ENCODE measurements around the gene ITPR2.
"Not testable (repeated sequence)": the region's sequence is repeated elsewhere in the genome, so short reads cannot be mapped to it uniquely, and the experiment has no call there.

ITPR2 gene

DNA sequence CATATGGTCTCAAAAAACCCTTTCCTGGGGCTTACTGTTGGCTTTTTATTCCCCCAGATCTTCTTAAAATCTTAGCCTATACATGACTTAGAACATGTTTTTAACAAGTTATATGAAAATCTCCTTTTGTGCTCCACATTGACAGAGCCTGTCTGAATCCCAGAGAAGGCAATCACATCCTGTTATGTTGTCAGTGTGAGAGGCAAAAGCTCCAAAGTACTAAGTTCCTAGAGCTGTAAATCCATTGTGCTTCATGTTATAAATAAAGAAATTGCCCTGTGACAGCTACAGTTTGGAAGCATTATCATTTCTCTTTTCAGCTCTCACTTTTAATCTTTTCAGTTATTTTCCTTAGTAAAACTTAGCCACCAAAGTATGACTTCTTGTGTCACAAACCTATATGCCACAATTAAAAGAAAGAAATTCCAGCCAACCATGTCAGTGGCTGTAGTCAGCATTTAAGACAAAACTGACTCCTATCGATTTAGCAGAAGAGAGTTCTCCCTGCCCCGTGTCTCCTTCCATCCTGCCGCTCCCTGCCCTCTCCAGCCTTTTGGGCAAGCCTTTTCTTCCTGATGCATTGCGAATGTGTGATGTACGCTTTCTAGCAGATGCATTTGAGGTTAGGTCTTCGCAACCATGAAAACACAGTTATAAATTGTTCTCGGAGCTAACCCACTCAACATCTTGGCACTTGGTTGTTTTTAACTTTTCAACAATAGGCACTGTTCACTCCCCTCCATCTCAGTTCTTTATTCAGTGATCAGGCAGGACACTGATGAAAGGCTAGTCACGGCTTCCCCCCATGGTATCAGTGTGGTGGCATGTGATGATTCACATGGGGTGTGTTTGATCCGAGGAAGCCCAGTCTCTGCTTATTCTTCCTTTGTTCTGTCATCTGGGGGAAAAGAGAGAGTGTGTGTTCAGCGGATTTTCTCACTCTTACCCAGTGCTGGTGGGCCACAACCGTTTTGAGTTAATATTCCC lies 494.1 kb downstream of the ITPR2 start:
- DNase-seq (ENCODE audit: low read depth): no peak

- DNase-seq (ENCODE audit: low read depth): no peak
Measured at GRCh38 chr12:26335651-26336050, 497.3 kb downstream of the ITPR2 start.

- DNase-seq (ENCODE audit: low read depth): no peak
Measured at GRCh38 chr12:26334621-26335124, 498.3 kb downstream of the ITPR2 start.

DNA sequence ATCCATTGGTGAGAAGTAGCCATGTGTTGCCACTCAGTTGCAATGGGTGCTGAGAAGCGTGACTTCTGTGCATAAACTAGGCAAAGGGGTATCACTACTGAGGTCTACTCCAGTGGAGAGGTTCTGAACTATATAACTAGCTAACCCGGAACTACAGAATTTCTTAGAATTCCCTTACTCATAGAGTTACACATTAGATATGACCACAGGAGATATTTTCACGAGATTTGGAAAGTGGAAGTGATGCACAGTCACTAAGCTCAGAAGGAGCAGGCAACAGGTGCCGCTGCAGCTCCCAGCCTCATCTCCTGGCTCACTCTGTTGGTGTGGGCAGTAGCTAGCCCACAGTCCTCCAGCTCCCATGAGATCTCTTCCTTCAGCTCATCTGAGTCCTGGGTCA lies 501.0 kb downstream of the ITPR2 start:
- DNase-seq (ENCODE audit: low read depth): no peak

DNA sequence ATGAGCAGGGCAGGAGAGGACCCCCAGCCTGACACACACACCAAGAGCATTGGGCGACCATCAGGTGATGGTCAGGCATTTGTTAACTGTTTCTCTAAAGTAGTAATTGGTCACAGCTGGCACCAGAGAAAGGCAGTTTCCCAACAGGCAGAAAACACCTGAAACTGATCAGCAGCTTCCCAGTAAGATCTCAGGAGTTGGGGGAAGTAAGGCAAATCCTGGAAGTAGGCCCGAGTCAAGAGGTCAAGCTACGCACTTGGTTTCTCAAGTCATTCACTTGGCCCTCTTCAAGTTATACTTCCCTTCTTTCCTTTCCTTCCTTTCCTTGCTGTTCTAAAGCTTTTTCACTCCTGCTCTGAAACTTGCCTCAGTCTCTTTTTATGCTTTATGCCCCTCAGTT lies 501.9 kb downstream of the ITPR2 start:
- no peak for DNase-seq (ENCODE audit: low read depth)

DNA sequence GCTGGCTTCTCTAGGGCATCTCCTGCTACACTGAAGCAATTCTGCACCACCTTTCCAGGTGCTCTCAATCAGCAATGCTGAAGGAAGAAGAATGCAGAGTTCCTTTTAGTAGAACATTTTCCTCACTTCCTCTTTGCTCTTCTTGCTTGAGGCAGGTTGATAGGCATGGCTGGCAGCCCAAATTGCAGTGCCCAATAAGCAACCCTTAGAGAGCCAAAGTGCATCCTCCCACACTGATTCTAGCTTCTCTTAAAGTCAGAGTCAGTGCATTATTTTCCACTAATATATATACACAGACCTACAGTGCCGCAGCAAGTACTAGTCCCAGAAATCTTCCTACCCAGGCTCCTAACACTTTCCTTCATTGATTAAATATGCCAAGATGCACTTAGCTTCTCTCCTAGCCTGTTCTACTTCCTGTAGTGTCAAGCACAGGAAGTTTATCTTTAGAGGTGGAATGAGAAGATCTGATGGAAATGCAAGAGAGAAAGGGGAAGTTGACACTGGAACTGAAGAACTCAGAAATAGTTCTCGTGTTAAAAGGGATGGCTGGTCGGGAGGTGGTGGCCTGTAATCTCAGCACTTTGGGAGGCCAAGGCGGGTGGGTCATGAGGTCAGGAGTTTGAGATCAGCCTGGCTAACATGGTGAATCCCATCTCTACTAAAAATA lies 504.9 kb downstream of the ITPR2 start:
- DNase-seq (ENCODE audit: low read depth): no peak

DNA sequence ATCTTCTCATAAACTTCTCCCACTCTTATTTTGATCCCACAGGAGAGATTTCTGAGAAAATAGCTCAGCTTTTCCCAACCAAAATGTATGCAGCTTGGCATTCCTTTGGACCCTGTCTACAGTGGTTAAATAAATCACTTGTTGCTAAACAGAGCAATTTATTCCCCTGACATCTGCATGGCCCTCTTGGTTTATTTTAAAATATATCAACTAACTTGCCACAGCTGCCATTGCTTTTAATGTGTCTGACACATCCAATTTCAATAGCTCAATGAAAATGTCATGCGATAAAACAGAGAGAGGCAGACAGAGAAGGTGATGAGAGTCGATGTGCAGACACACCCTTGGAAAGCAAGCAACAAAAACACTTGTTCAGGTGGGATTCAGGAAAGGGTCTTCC lies 509.3 kb downstream of the ITPR2 start:
- no peak for DNase-seq (ENCODE audit: low read depth)

DNA sequence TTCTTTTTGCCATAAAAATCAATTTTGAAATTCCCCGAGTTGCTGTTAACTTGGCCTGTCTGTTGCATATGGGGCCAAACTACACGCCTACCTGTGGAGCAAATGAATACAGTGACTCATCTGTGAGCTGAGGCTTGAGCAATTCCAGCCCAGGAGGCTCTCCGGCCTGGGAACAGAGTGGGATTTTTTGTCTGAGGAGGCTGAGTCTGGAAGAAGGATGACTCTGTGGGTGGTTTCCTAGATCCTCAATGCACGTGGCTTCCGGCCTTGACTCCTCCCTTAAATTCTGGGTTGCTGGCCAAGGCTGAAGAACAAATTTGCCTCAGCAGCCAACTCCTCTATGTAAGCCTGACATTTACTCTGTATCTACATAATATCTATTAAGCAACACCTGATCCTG lies 513.5 kb downstream of the ITPR2 start:
- DNase-seq (ENCODE audit: low read depth): peak; percentile 71

DNA sequence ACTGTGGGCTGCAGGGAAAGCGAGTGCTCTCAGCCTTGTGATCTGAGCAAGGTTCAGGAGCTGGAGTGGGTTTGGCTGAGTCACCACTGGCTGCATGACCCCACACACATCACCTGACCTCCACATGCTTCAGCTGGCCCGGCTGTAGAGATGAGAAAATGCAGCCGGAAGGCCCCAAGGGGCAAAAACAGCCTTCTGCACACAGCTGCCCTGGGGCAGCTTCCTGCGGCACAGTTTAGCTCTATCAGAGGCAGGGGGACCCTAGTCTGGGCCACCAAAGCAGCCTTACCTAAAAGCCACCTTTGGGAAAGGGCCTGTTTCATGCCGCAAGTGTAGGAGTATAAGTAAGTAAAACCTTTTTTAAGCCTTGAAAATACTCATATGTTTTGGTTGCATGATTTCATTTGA lies 514.3 kb downstream of the ITPR2 start:
- peak; percentile 57 for DNase-seq (ENCODE audit: low read depth)

DNA sequence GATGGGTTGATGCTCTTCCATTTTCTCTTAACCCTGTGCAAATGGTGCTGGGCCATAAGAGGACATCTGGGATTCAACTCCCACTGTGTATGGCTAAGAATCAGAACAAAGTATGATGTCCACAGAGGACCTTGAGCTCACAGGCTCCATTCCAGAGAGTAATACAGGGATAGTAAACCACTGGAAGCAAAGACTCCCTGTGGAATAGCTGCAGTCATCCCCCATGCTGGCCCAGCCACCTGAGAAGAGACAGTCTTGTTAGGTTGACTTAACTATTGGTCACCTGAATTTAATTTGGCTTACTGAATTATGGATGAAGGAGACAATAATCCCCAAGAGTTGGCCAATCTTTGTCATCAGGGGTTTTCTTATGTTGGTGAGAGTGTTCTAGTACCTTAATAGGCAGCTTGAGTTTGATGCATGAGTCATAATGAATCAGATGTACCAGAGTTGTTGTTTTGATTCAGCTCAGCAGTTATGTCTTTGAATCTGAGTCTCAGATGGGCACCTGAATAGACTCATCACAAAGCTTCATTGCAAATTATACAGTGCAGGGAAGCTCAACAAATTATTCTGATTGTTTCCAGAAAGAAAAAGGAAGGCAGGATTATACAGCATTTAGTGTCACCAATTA lies 514.9 kb downstream of the ITPR2 start:
- DNase-seq (ENCODE audit: low read depth): peak; percentile 57

GRCh38 chr12:26314103-26314502 lies 518.9 kb downstream of the ITPR2 start:
- not testable (repeated sequence) for DNase-seq (ENCODE audit: low read depth)

DNA sequence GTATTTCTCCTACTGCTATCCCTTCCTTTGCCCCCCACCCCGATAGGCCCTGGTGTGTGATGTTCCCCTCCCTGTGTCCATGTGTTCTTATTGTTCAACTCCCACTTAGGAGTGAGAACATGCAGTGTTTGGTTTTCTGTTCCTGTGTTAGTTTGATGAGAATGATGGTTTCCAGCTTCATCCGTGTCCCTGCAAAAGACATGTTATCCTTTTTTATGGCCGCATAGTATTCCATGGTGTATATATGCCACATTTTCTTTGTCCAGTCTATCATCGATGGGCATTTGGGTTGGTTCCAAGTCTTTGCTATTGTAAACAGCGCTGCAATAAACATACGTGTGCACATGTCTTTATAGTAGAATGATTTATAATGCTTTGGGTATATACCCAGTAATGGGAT lies 522.5 kb downstream of the ITPR2 start:
- not testable (repeated sequence) for DNase-seq (ENCODE audit: low read depth)

DNA sequence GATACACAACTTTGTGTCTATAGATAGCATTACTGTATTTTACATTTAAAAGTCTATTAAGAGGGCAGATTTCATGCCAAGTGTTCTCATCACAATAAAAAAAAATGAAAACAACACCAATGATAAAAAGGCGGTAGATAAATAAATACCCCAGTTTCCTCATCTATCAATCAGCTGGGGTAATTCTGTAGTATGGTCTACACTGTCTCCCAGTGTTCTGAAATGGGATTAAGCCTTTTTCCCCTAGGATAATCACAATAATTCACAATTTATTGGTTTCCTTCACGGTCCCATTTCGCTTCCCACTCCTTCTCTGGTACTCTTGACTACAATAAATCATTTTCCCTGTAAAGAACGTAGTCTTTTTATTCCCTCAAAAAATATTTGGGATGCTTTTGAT lies 523.4 kb downstream of the ITPR2 start:
- no peak for DNase-seq (ENCODE audit: low read depth)

DNA sequence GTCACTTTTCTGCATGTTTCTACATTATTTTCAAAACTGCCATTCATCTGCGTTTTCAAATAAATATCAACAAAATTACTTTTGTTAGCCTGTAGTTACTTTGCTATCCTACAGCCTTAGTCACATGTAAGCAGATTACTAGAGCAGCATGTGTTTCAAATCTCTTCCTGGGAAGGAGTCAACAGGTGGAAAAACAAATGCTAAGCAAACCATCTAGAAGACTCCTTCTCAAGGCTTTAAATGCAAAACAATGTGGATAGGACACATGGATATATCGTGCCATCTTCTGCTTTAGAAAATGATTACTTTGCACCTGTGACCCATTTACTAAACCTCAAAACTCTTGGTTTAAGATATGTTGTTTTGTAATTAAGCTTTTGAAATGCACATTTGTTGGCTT lies 528.7 kb downstream of the ITPR2 start:
- no peak for DNase-seq (ENCODE audit: low read depth)

- DNase-seq (ENCODE audit: low read depth): no peak
Measured at GRCh38 chr12:26303418-26303817, 529.6 kb downstream of the ITPR2 start.

- DNase-seq (ENCODE audit: low read depth): no peak
Measured at GRCh38 chr12:26302776-26303175, 530.2 kb downstream of the ITPR2 start.

DNA sequence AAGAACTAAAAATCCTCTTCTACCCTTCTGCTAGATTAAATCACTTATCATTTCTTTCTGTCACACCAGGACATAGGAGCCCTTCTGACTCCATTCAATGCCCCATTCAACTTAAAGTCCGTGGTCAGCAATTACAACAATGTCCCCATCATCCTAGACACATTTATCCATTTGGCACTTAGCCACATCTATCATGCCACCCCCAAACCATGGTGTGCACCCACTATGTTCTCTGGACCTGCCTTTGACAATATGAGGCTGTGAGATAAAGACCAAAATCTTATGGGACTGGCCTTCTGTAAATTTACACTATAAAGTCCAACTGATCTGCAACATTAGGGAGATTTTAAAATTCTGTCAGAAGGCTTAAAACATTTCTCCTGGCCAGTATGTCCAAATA lies 533.2 kb downstream of the ITPR2 start:
- DNase-seq (ENCODE audit: low read depth): no peak

GRCh38 chr12:26298785-26299621 lies 534.0 kb downstream of the ITPR2 start:
- DNase-seq (ENCODE audit: low read depth): peak; percentile 76

DNA sequence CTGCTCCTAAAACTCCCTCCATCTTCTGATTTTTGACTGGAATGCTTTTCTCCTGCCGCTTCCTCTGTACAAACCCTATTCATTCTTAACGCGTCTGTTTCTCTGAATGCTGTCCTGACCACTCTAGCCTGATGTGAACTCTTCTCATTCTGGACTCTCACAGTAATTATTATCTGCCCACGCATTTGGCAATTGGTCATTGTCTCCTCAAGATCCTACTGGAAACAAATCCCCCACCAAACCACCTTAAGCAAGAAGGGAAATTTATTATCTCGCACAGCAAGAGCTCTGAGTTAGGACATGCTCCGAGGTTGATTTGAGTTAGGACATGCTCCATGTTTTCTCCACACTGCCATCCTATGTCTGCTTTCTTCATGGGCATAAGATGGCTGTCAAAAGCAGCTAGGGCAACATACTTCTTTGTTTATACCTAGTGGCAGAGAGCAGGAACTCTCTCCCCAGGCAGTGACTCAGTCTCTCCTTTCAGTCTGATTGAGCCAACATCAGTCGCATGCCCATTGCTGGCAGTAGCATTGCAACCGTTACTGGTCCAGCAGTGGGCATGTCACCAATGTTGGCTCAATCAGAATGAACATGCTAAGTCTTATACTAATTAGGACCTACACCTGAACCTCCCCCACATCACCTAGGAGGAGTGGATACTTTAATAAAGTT lies 535.5 kb downstream of the ITPR2 start:
- DNase-seq (ENCODE audit: low read depth): no peak

GRCh38 chr12:26295001-26295400 lies 538.0 kb downstream of the ITPR2 start:
- no peak for DNase-seq (ENCODE audit: low read depth)

DNA sequence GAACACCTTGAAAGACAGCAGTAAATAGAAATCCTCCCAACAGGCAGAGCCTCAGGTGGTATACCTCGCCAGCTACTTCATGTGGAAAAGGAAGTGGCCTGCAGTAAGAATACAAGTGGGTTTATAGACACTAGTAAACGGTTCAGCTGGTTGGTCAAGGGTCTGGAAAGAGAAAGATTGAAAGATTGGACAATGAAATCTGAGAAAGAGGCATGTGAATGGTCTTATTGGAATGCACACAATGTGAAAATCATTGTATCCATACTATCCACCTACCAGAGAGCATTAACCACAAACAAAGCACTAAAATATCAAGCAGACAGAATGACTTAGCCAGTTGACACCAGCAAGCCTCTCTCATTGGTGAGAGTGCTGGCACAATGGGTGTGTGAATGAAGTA lies 539.4 kb downstream of the ITPR2 start:
- DNase-seq (ENCODE audit: low read depth): no peak

Measured in stromal cell of bone marrow (primary cell).